Measurements from ENCODE around the gene IQSEC3. TPM values are rescaled to one million over a fixed set of nuclear protein-coding genes. Genes with fewer than 3 reads are reported as not detected.

Gene IQSEC3
- total and polyA plus RNA-seq, 10 of the 15 experiments (the other 5 are each of a cell fraction or from before 2014, with no cell fraction given) = not detected

- TF ChIP-seq E4F1 (IDR thresholded peaks at IDR 0.05; ENCODE audit: borderline replicate concordance, partially characterized antibody) (no peak), IRF5 (IDR thresholded peaks at IDR 0.05; ENCODE audit: borderline replicate concordance) (no peak), PKNOX1 (IDR thresholded peaks at IDR 0.05) (no peak), ATF7 (IDR thresholded peaks at IDR 0.05; ENCODE audit: low read depth) (no peak), PML (IDR thresholded peaks at IDR 0.05; ENCODE audit: low read length) (no peak), YY1 (IDR thresholded peaks at IDR 0.05; ENCODE audit: low read depth, low read length) (0 out of 2 replicates have a peak, but pooled peaks have one; percentile 15), SPI1 (IDR thresholded peaks at IDR 0.05; ENCODE audit: borderline replicate concordance, insufficient read depth, low read depth, low read length) (peak; percentile 26; the same call in 1 of the 2 replicates), ETV6 (conservative IDR thresholded peaks at IDR 0.05 in 1 of 2, IDR thresholded peaks at IDR 0.05 in 1 of 2; ENCODE audit: borderline replicate concordance in 1 of 2, low read depth in 1 of 2) (0 out of 4 replicates have a peak, but pooled peaks of 1 of the 2 experiments have one; percentile 21), SIX5 (IDR thresholded peaks at IDR 0.05; ENCODE audit: low read depth, low read length, severe bottlenecking) (no peak), FOS (IDR thresholded peaks at IDR 0.05; ENCODE audit: borderline replicate concordance, extremely low read depth, insufficient read length) (no peak), PAX8 (IDR thresholded peaks at IDR 0.05) (no peak), SMC3 (IDR thresholded peaks at IDR 0.05; ENCODE audit: borderline replicate concordance, low read length) (peak; percentile 69), CTCF (IDR thresholded peaks at IDR 0.05 in 2 of 3, conservative IDR thresholded peaks at IDR 0.05 in 1 of 3; ENCODE audit: control insufficient read depth in 2 of 3, extremely low read depth in 1 of 3, insufficient read depth in 1 of 3, low read depth in 3 of 3, low read length in 3 of 3) (peak; percentile 84 to 89 (median 87))
Measured at GRCh38 chr12:153080-153746, 86.6 kb downstream of the IQSEC3 start (continued).
